BLaER1 treated with 17β-estradiol and CSF1 and Interleukin-3, amounts not matched to agents 10 nM and 100 nM (cell line): ENCODE results near the gene DFFB.

Source experiments
- H3K27ac ChIP-seq, 11 experiments: shearing (Covaris generic); formaldehyde crosslinking; 2 replicates each; pipeline ENCODE4 v1.8.1; 2022
- H3K27me3 ChIP-seq, 11 experiments: shearing (Covaris generic); formaldehyde crosslinking; 2 replicates each; pipeline ENCODE4 v1.8.1; 2022
- H3K36me3 ChIP-seq, 11 experiments: shearing (Covaris generic); formaldehyde crosslinking; 2 replicates each; pipeline ENCODE4 v1.8.1; 2022
- H3K4me1 ChIP-seq, 10 experiments: shearing (Covaris generic); formaldehyde crosslinking; 2 replicates each; pipeline ENCODE4 v1.8.1; 2022
- H3K4me2 ChIP-seq, 11 experiments: shearing (Covaris generic); formaldehyde crosslinking; 2 replicates each; pipeline ENCODE4 v1.8.1; 2022
- H3K4me3 ChIP-seq, 10 experiments: shearing (Covaris generic); formaldehyde crosslinking; 2 replicates each; pipeline ENCODE4 v1.8.1; 2022
- H3K9ac ChIP-seq, 11 experiments: shearing (Covaris generic); formaldehyde crosslinking; 2 replicates each; pipeline ENCODE4 v1.8.1; 2022
- H3K9me3 ChIP-seq, 11 experiments: shearing (Covaris generic); formaldehyde crosslinking; replicated peaks in 1 of 11; 2 replicates each; pipeline ENCODE4 v1.8.1; 2022
- H4K20me1 ChIP-seq, 11 experiments: shearing (Covaris generic); formaldehyde crosslinking; 2 replicates each; pipeline ENCODE4 v1.8.1; 2022
- Cebpa-rat ChIP-seq, 11 experiments: shearing (Covaris generic); IDR thresholded peaks; 2 replicates each; pipeline ENCODE4 v1.8.1; 2022

DFFB gene

DNA sequence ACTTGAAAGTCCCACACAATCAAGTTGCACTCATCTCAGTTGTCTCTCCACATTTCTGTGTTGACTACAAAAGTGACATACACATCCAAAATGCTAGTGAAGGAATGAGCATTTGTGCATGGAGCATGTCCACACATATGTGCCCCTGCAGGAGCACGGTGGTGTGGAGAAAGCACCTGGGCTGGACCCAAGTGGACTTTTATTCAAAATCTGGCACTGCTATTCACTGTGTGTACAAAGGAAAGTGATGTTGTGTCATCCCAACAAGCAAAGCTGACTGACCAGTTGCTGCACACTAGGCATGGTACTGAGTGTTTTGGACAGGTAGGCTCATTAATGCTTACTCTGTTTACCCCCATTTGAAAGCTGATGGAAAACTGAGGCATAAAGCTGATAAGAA, 19.6 kb upstream of the DFFB start:
- peaks cover 1 to 34% (median 28%) of the 10 kb centered on the region in 10 experiments; a peak in 19 of 20 replicates for H3K4me1 ChIP-seq
- no peaks in the 10 kb centered on the region for H4K20me1 ChIP-seq
- H3K4me2 ChIP-seq = no peak overlapping the region
- no peak overlapping the region for H3K4me3 ChIP-seq
- H3K27ac ChIP-seq = no peak overlapping the region
- H3K9ac ChIP-seq = no peak overlapping the region
- H3K27me3 ChIP-seq = no peaks in the 10 kb centered on the region
- peaks cover 48 to 91% (median 74%) of the 10 kb centered on the region in 11 experiments for H3K36me3 ChIP-seq
- TF ChIP-seq Cebpa-rat (IDR thresholded peaks at IDR 0.05) = no peak
- H3K9me3 ChIP-seq = peaks cover 17 to 28% (median 25%) of the 10 kb centered on the region in 11 experiments

DNA sequence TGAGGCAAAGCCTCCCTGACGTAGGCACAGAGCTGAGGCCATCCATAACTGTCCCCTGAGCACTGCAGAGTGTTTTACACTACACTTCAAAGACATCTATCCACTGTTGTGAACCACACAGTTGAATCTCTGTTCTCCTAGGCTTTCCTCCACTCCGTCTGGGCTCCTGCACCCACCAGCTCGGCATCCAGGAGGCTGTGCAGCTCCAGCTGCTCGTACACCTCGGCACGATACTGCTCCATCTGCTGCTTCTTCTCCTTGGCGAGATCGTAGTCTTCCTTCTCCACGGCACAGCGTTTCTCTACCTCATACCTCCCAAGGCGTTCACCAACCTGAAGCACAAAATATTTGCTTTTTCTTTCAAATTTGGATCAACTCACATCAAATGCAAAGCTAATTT, 18.5 kb upstream of the DFFB start:
- Histone ChIP-seq H4K20me1 (no peaks in the 10 kb centered on the region), H3K4me2 (peak overlapping the region in 3 of 11 experiments; percentile 68 to 85 (median 70); a peak in 2 of 22 replicates), H3K9me3 (peaks cover 17 to 28% (median 25%) of the 10 kb centered on the region in 11 experiments), H3K4me1 (peaks cover 10 to 34% (median 29%) of the 10 kb centered on the region in 10 experiments), H3K27ac (no peak overlapping the region), H3K4me3 (no peak overlapping the region), H3K9ac (no peak overlapping the region), H3K36me3 (peaks cover 53 to 91% (median 69%) of the 10 kb centered on the region in 11 experiments), H3K27me3 (no peaks in the 10 kb centered on the region)
- TF ChIP-seq Cebpa-rat (IDR thresholded peaks at IDR 0.05) = no peak

DNA sequence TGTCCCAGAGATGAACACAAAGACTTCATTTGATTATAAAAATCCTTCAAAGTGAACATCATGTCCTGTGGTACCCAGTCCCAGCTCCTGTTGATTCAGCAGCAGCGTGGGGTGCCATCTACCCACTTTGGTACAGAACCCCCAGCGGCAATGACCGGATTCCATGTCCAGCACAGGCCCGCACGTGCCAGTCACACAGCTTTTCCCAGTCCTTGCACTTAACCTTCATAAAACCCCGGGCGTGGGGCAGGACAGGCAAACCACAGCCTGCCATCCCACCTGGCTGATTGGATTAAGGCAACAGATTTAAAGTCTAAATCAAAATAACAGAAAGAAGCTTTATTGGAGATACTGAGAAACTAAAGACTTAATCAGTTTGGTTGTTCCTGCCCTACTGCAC, 15.8 kb upstream of the DFFB start:
- no peak for TF ChIP-seq Cebpa-rat (IDR thresholded peaks at IDR 0.05)
- Histone ChIP-seq H4K20me1 (no peaks in the 10 kb centered on the region), H3K9ac (peak overlapping the region in 2 of 11 experiments; percentile 11 to 25; a peak in 1 of 22 replicates), H3K36me3 (peaks cover 50 to 87% (median 63%) of the 10 kb centered on the region in 11 experiments), H3K4me3 (no peak overlapping the region), H3K9me3 (peaks cover 17 to 25% (median 23%) of the 10 kb centered on the region in 11 experiments), H3K4me1 (peaks cover 10 to 34% (median 29%) of the 10 kb centered on the region in 10 experiments), H3K27me3 (no peaks in the 10 kb centered on the region), H3K27ac (no peak overlapping the region), H3K4me2 (peak overlapping the region in 5 of 11 experiments; percentile 6 to 85 (median 68); a peak in 7 of 22 replicates)

DNA sequence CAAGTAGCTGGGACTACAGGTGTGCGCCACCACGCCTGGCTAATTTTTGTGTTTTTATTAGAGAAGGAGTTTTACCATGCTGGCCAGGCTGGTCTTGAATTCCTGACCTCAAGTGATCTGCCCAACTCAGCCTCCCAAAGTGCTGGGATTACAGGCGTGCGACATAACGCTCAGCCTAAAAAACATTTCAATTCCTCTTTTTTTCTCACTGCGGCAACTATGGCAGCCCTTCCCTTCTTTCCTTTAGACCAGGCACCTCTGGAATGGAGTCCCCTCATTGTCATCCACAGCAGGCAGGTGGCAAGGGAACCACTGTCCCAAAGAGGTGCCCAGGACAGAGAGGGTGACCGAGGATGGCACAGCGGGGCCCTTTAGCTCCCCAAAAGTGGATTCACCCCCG, 14.4 kb upstream of the DFFB start:
- Histone ChIP-seq H3K36me3 (peaks cover 45 to 87% (median 63%) of the 10 kb centered on the region in 11 experiments), H3K4me2 (peak overlapping the region in 4 of 11 experiments; percentile 11 to 52 (median 40); a peak in 6 of 22 replicates), H3K9ac (no peak overlapping the region), H3K27ac (no peak overlapping the region; a peak in 1 of 22 replicates), H3K9me3 (peaks cover 5 to 11% (median 9%) of the 10 kb centered on the region in 11 experiments), H3K27me3 (no peaks in the 10 kb centered on the region), H3K4me1 (peaks cover 10 to 34% (median 29%) of the 10 kb centered on the region in 10 experiments), H3K4me3 (no peak overlapping the region), H4K20me1 (no peaks in the 10 kb centered on the region)
- TF ChIP-seq Cebpa-rat (IDR thresholded peaks at IDR 0.05) = no peak

DNA sequence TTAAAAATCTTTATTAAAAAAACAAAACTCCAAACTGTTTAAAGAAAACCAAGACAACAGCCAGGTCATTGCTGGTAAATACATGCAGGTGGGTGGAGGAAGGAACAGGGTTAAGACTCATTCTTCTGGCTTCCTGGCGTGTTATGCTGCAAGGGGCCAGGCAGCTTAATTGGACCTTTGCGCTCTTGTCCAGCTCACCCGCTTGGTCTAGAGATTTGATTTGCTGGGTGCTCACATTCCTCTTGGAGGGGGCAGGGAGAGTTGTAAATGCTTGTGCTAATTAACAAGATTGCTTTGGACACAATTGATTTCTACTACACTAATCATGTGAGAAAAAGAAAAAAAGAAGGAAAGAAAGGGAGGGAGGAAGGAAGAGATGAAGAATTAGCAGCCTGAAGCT, 10.7 kb upstream of the DFFB start:
- H3K36me3 ChIP-seq = peaks cover 54 to 95% (median 81%) of the 10 kb centered on the region in 11 experiments
- H4K20me1 ChIP-seq = peaks cover 0 to 19% (median 0%) of the 10 kb centered on the region in 11 experiments; a peak in 4 of 22 replicates
- no peak overlapping the region for H3K9ac ChIP-seq
- no peak overlapping the region for H3K27ac ChIP-seq
- no peak overlapping the region for H3K4me2 ChIP-seq
- H3K9me3 ChIP-seq = no peaks in the 10 kb centered on the region
- TF ChIP-seq Cebpa-rat (IDR thresholded peaks at IDR 0.05) = no peak
- no peak overlapping the region for H3K4me3 ChIP-seq
- H3K27me3 ChIP-seq = no peaks in the 10 kb centered on the region
- H3K4me1 ChIP-seq = peaks cover 2 to 12% (median 7%) of the 10 kb centered on the region in 10 experiments; a peak in 19 of 20 replicates

DNA sequence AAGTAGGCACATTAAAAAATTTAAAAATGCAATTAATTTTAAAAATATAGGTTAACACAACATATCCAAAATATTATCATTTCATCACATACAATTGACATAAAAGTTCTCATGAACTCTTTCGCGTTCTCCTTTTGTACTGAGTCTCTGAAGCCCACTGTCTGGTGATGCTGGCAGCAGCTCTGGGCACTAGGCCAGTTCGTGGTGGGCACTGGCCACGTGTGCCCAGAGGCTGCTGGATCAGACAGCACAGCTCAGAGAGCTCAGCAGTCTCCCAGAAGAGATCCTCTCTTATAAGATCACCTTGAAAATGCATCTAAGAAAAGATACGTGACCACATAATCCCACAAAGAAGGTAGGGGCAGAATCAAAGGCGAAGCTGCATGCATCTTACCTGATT, 10.2 kb upstream of the DFFB start:
- no peak overlapping the region for H3K4me2 ChIP-seq
- peaks cover 58 to 96% (median 82%) of the 10 kb centered on the region in 11 experiments for H3K36me3 ChIP-seq
- TF ChIP-seq Cebpa-rat (IDR thresholded peaks at IDR 0.05) = no peak
- H3K27me3 ChIP-seq = no peaks in the 10 kb centered on the region
- H3K27ac ChIP-seq = no peak overlapping the region
- H4K20me1 ChIP-seq = peaks cover 0 to 23% (median 0%) of the 10 kb centered on the region in 11 experiments; a peak in 6 of 22 replicates
- H3K9ac ChIP-seq = no peak overlapping the region
- peaks cover 0 to 12% (median 3%) of the 10 kb centered on the region in 10 experiments; a peak in 11 of 20 replicates for H3K4me1 ChIP-seq
- no peaks in the 10 kb centered on the region for H3K9me3 ChIP-seq
- no peak overlapping the region for H3K4me3 ChIP-seq

DNA sequence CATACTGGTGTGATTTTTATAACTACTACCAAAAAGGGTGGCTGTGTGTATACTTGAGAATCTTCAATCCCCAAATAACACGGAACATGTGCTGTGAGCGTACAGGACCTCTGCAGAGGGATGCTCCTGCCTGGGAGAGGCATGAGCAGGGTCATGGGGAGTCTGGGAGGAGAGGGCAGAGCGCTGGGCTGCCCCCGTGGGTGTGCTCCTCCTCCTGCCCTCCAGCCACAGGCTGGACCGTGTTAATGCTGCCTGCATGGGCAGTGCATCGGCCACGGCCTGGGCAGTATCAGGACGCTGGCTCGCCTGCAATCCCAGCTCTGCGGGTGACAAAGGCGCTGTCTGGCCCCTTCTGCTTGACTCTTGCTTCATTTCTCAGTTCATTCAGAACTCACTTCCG, 6.4 kb upstream of the DFFB start:
- no peak overlapping the region for H3K4me3 ChIP-seq
- H3K27ac ChIP-seq = no peak overlapping the region
- H4K20me1 ChIP-seq = peaks cover 14 to 47% (median 20%) of the 10 kb centered on the region in 11 experiments; a peak in 18 of 22 replicates
- H3K9ac ChIP-seq = no peak overlapping the region
- H3K36me3 ChIP-seq = peaks cover 40 to 68% (median 63%) of the 10 kb centered on the region in 11 experiments
- H3K27me3 ChIP-seq = no peaks in the 10 kb centered on the region
- no peaks in the 10 kb centered on the region for H3K9me3 ChIP-seq
- H3K4me2 ChIP-seq = no peak overlapping the region
- peaks cover 6 to 8% (median 8%) of the 10 kb centered on the region in 10 experiments for H3K4me1 ChIP-seq
- no peak for TF ChIP-seq Cebpa-rat (IDR thresholded peaks at IDR 0.05)

DNA sequence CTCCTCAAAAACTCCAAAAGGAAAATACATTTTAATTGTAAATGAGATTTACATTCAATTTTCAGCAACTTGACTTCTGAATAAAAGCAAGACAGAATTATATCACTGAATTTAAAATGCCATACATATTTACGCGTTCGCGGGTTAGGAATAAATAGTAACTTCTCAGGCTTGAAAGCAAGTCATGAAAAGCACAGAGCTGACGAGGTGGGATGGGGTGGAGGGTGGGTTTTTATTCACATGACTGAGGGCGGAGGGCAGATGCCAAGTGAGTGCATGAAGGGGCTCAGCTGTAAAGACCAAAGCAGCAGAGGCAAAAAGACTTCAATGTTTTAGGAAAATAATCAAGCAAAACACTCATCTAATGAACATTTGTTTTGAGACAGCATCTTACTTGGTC, 6.0 kb upstream of the DFFB start:
- H3K4me2 ChIP-seq = no peak overlapping the region

DNA sequence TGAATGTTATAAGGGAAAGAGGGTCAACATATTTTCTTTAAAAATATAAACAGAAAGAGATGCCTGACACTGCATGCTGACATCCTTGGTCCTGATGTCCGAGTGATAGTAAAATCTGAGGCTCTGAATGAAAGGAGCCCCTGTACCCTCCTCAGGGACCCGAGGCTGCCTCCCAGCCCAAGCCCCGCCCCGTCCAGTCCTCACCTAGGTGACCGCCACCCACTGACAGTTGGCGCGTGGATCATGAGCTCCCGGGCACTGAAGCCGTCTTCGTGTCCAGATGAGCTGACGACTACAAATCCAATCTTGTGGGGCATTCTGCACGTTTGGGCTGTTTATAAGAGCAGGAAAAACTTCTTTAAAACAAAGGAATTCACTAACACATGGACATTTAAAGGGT, 5.2 kb upstream of the DFFB start:
- peaks cover 11 to 13% (median 12%) of the 10 kb centered on the region in 10 experiments for H3K4me1 ChIP-seq
- TF ChIP-seq Cebpa-rat (IDR thresholded peaks at IDR 0.05) = no peak
- H4K20me1 ChIP-seq = peaks cover 17 to 57% (median 23%) of the 10 kb centered on the region in 11 experiments; a peak in 18 of 22 replicates
- H3K27ac ChIP-seq = no peak overlapping the region
- no peak overlapping the region for H3K4me2 ChIP-seq
- H3K27me3 ChIP-seq = no peaks in the 10 kb centered on the region
- H3K4me3 ChIP-seq = no peak overlapping the region
- no peaks in the 10 kb centered on the region for H3K9me3 ChIP-seq
- peaks cover 35 to 56% (median 50%) of the 10 kb centered on the region in 11 experiments for H3K36me3 ChIP-seq
- H3K9ac ChIP-seq = no peak overlapping the region

More for the DNA sequence above, 6.0 kb upstream of the DFFB start:
- Histone ChIP-seq H4K20me1 (peaks cover 17 to 50% (median 23%) of the 10 kb centered on the region in 11 experiments; a peak in 18 of 22 replicates), H3K4me3 (no peak overlapping the region), H3K36me3 (peaks cover 40 to 64% (median 58%) of the 10 kb centered on the region in 11 experiments), H3K27ac (no peak overlapping the region), H3K27me3 (no peaks in the 10 kb centered on the region), H3K9ac (no peak overlapping the region), H3K4me1 (peaks cover 10 to 13% (median 12%) of the 10 kb centered on the region in 10 experiments), H3K9me3 (no peaks in the 10 kb centered on the region)
- no peak for TF ChIP-seq Cebpa-rat (IDR thresholded peaks at IDR 0.05)
